ENCODE data around the gene KIRREL1.

KIRREL1 gene

GRCh38 chr1:158147401-158147800, 154.0 kb downstream of the KIRREL1 start:
- peak overlapping the region; percentile 77 for H3K27ac ChIP-seq
- no peak overlapping the region for H2AFZ ChIP-seq
- H3K27me3 ChIP-seq (ENCODE audit: control insufficient read depth, insufficient read depth, low read length), result no peaks in the 10 kb centered on the region
- H3K79me2 ChIP-seq, result no peaks in the 10 kb centered on the region
- TF ChIP-seq, protein P1, sequence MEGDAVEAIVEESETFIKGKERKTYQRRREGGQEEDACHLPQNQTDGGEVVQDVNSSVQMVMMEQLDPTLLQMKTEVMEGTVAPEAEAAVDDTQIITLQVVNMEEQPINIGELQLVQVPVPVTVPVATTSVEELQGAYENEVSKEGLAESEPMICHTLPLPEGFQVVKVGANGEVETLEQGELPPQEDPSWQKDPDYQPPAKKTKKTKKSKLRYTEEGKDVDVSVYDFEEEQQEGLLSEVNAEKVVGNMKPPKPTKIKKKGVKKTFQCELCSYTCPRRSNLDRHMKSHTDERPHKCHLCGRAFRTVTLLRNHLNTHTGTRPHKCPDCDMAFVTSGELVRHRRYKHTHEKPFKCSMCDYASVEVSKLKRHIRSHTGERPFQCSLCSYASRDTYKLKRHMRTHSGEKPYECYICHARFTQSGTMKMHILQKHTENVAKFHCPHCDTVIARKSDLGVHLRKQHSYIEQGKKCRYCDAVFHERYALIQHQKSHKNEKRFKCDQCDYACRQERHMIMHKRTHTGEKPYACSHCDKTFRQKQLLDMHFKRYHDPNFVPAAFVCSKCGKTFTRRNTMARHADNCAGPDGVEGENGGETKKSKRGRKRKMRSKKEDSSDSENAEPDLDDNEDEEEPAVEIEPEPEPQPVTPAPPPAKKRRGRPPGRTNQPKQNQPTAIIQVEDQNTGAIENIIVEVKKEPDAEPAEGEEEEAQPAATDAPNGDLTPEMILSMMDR (IDR thresholded peaks at IDR 0.05), result no peak
- no peak overlapping the region for H3K4me2 ChIP-seq (ENCODE audit: low read length)
- H3K4me1 ChIP-seq, result no peaks in the 10 kb centered on the region
- no peaks in the 10 kb centered on the region for H3K9me3 ChIP-seq (ENCODE audit: control insufficient read depth, low read length)
- H3K4me3 ChIP-seq (ENCODE audit: low read depth, low read length), result no peak overlapping the region
- no peaks in the 10 kb centered on the region for H3K36me3 ChIP-seq (ENCODE audit: control insufficient read depth, insufficient read depth, low read length)
- no peak overlapping the region for H3K9ac ChIP-seq

DNA sequence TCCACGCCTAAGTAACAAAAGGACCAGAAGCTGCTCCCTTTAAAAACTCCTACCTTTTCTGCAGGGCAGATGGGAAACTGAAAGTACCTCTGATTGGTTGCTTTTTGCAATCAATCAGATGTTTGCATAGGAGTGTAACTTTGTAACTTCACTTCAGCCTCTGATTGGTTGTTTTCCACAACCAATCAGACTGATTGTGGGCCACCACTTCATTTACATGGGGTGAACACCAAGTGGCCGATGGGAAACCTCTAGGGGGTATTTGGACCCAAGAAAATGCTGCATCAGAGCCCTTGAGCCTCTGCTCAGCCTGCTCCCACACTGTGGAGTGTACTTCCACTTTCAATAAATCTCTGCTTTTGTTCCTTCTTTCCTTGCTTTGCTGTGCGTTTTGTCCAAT, 154.4 kb downstream of the KIRREL1 start:
- H3K27ac ChIP-seq, result peak overlapping the region; percentile 77
- H3K4me2 ChIP-seq (ENCODE audit: low read length), result no peak overlapping the region
- no peaks in the 10 kb centered on the region for H3K9me3 ChIP-seq (ENCODE audit: control insufficient read depth, low read length)
- H3K9ac ChIP-seq, result no peak overlapping the region
- no peak overlapping the region for H3K4me3 ChIP-seq (ENCODE audit: low read depth, low read length)
- H3K27me3 ChIP-seq (ENCODE audit: control insufficient read depth, insufficient read depth, low read length), result no peaks in the 10 kb centered on the region
- no peaks in the 10 kb centered on the region for H3K79me2 ChIP-seq
- no peak overlapping the region for H2AFZ ChIP-seq
- H3K36me3 ChIP-seq (ENCODE audit: control insufficient read depth, insufficient read depth, low read length), result no peaks in the 10 kb centered on the region
- no peaks in the 10 kb centered on the region for H3K4me1 ChIP-seq
- TF ChIP-seq, protein P1 (IDR thresholded peaks at IDR 0.05), result no peak

- Histone ChIP-seq H3K9me3 (ENCODE audit: control insufficient read depth, low read length) (no peaks in the 10 kb centered on the region), H3K36me3 (ENCODE audit: control insufficient read depth, insufficient read depth, low read length) (no peaks in the 10 kb centered on the region), H3K27me3 (ENCODE audit: control insufficient read depth, insufficient read depth, low read length) (no peaks in the 10 kb centered on the region), H3K27ac (peak overlapping the region; percentile 77), H3K4me2 (ENCODE audit: low read length) (no peak overlapping the region), H2AFZ (peak overlapping the region; percentile 75), H3K4me3 (ENCODE audit: low read depth, low read length) (no peak overlapping the region), H3K79me2 (no peaks in the 10 kb centered on the region), H3K4me1 (no peaks in the 10 kb centered on the region), H3K9ac (no peak overlapping the region)
- TF ChIP-seq, protein P1 (IDR thresholded peaks at IDR 0.05), result no peak
Observed at GRCh38 chr1:158148468-158148867, 155.0 kb downstream of the KIRREL1 start.

DNA sequence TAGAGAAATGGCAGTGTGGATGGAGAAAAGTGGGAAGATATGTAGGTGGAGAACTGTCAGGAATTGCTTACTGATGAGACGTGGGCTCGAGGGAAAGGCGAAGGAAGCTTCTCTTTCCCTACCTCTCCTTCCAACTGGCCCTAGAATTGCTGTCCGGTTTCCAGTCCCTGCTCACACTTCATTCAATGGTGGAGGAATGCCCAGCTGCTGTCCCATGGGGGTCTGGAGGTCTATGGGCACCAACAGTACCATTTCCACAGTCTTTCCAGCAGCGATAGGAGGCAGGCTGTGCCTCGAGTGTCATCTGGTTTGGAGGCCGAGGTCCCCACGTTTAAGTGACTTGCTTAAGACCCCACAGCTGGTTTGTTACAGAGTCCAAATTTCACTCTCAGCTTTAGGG, 155.7 kb downstream of the KIRREL1 start:
- H3K4me3 ChIP-seq (ENCODE audit: low read depth, low read length), result peak overlapping the region; percentile 53
- H3K27me3 ChIP-seq (ENCODE audit: control insufficient read depth, insufficient read depth, low read length), result no peaks in the 10 kb centered on the region
- no peaks in the 10 kb centered on the region for H3K36me3 ChIP-seq (ENCODE audit: control insufficient read depth, insufficient read depth, low read length)
- no peaks in the 10 kb centered on the region for H3K9me3 ChIP-seq (ENCODE audit: control insufficient read depth, low read length)
- no peak overlapping the region for H3K9ac ChIP-seq
- no peaks in the 10 kb centered on the region for H3K79me2 ChIP-seq
- TF ChIP-seq, protein P1 (IDR thresholded peaks at IDR 0.05), result no peak
- peak overlapping the region; percentile 77 for H3K27ac ChIP-seq
- H3K4me2 ChIP-seq (ENCODE audit: low read length), result peak overlapping the region; percentile 76
- H3K4me1 ChIP-seq, result no peaks in the 10 kb centered on the region
- peak overlapping the region; percentile 75 for H2AFZ ChIP-seq

Data from parathyroid adenoma (tissue), 2 donors.